ENCODE results near the gene IFT81. TPM values are rescaled to one million over a fixed set of nuclear protein-coding genes. Genes with fewer than 3 reads are reported as not detected.

The IFT81 gene
- polyA plus RNA-seq, 1 experiment: 22.1 TPM

GRCh38 chr12:110256780-110257431, 132.7 kb downstream of the IFT81 start:
- no peak for TF ChIP-seq CTCF (IDR thresholded peaks at IDR 0.05; ENCODE audit: low read depth, low read length)
- H3K9me3 ChIP-seq (ENCODE audit: control insufficient read depth, insufficient read depth, low read length): no peaks in the 10 kb centered on the region
- no peak for DNase-seq (ENCODE audit: low read depth, low spot score)
- no peaks in the 10 kb centered on the region for H3K27me3 ChIP-seq (ENCODE audit: control insufficient read depth, insufficient read depth, low read length)
- POLR2A ChIA-PET: interaction anchor here (0.7 kb wide), 1 partner anchor 27 kb away, joined by 4 read pairs; no protein-coding TSS in a partner anchor
- CTCF ChIA-PET: no interaction called here
- no peak overlapping the region for H3K27ac ChIP-seq (ENCODE audit: low read depth, low read length)
- no peak overlapping the region for H3K4me3 ChIP-seq (ENCODE audit: low read depth, low read length)

- DNase-seq (ENCODE audit: low read depth, low spot score): no peak
- POLR2A ChIA-PET: no interaction called here
- Histone ChIP-seq H3K27ac (ENCODE audit: low read depth, low read length) (no peak overlapping the region), H3K27me3 (ENCODE audit: control insufficient read depth, insufficient read depth, low read length) (no peaks in the 10 kb centered on the region), H3K4me3 (ENCODE audit: low read depth, low read length) (no peak overlapping the region), H3K9me3 (ENCODE audit: control insufficient read depth, insufficient read depth, low read length) (no peaks in the 10 kb centered on the region)
- CTCF ChIA-PET: no interaction called here
- TF ChIP-seq CTCF (IDR thresholded peaks at IDR 0.05; ENCODE audit: low read depth, low read length): no peak
Measured at GRCh38 chr12:110258466-110258865, 134.3 kb downstream of the IFT81 start.

- DNase-seq (ENCODE audit: low read depth, low spot score): no peak
- CTCF ChIA-PET: no interaction called here
- POLR2A ChIA-PET: no interaction called here
Measured at GRCh38 chr12:110262442-110263388, 138.6 kb downstream of the IFT81 start.

GRCh38 chr12:110266381-110266960, 142.3 kb downstream of the IFT81 start:
- no peak overlapping the region for H3K4me3 ChIP-seq (ENCODE audit: low read depth, low read length)
- no peak for DNase-seq (ENCODE audit: low read depth, low spot score)
- POLR2A ChIA-PET: no interaction called here
- H3K27ac ChIP-seq (ENCODE audit: low read depth, low read length): no peak overlapping the region
- H3K9me3 ChIP-seq (ENCODE audit: control insufficient read depth, insufficient read depth, low read length): no peaks in the 10 kb centered on the region
- CTCF ChIA-PET: interaction anchor here (0.7 to 1.0 kb wide), 2 partner anchors 14 to 42 kb away, joined by 3 read pairs; no protein-coding TSS in a partner anchor
- no peaks in the 10 kb centered on the region for H3K27me3 ChIP-seq (ENCODE audit: control insufficient read depth, insufficient read depth, low read length)
- no peak for TF ChIP-seq CTCF (IDR thresholded peaks at IDR 0.05; ENCODE audit: low read depth, low read length)

More at GRCh38 chr12:110262442-110263388, 138.6 kb downstream of the IFT81 start:
- TF ChIP-seq CTCF (IDR thresholded peaks at IDR 0.05; ENCODE audit: low read depth, low read length): no peak
- H3K9me3 ChIP-seq (ENCODE audit: control insufficient read depth, insufficient read depth, low read length): no peaks in the 10 kb centered on the region
- H3K27ac ChIP-seq (ENCODE audit: low read depth, low read length): no peak overlapping the region
- no peaks in the 10 kb centered on the region for H3K27me3 ChIP-seq (ENCODE audit: control insufficient read depth, insufficient read depth, low read length)
- H3K4me3 ChIP-seq (ENCODE audit: low read depth, low read length): no peak overlapping the region
